Measurements from ENCODE around the gene C3orf22.
A peak's percentile ranks its signal among the peaks of the same experiment; 100 is the strongest.

The C3orf22 gene

GRCh38 chr3:126528800-126529541, 29.8 kb downstream of the C3orf22 start:
- ATAC-seq (no peak), DNase-seq (no peak)
- Mint-ChIP-seq H3K27ac (no peak overlapping the region), H3K4me3 (no peak overlapping the region), H3K9me3 (no peaks in the 10 kb centered on the region), H3K4me1 (no peaks in the 10 kb centered on the region), H3K27me3 (peaks cover 7% of the 10 kb centered on the region), H3K36me3 (ENCODE audit: low read depth) (no peaks in the 10 kb centered on the region)

- Mint-ChIP-seq H3K4me3 (no peak overlapping the region), H3K36me3 (ENCODE audit: low read depth) (no peaks in the 10 kb centered on the region), H3K27ac (no peak overlapping the region), H3K9me3 (no peaks in the 10 kb centered on the region), H3K27me3 (peaks cover 4% of the 10 kb centered on the region), H3K4me1 (no peaks in the 10 kb centered on the region)
- DNase-seq (no peak), ATAC-seq (no peak)
Observed at GRCh38 chr3:126528419-126528799, 30.3 kb downstream of the C3orf22 start.

GRCh38 chr3:126527455-126528211, 31.1 kb downstream of the C3orf22 start:
- peaks cover 10% of the 10 kb centered on the region for H3K27me3 Mint-ChIP-seq
- H3K9me3 Mint-ChIP-seq = no peaks in the 10 kb centered on the region
- no peak overlapping the region for H3K27ac Mint-ChIP-seq
- H3K4me3 Mint-ChIP-seq = no peak overlapping the region
- no peak for DNase-seq
- no peaks in the 10 kb centered on the region for H3K4me1 Mint-ChIP-seq
- ATAC-seq = no peak
- no peaks in the 10 kb centered on the region for H3K36me3 Mint-ChIP-seq (ENCODE audit: low read depth)

GRCh38 chr3:126527006-126527405, 31.7 kb downstream of the C3orf22 start:
- Mint-ChIP-seq H3K4me3 (no peak overlapping the region), H3K27me3 (peaks cover 10% of the 10 kb centered on the region), H3K4me1 (no peaks in the 10 kb centered on the region), H3K27ac (no peak overlapping the region), H3K9me3 (no peaks in the 10 kb centered on the region), H3K36me3 (ENCODE audit: low read depth) (no peaks in the 10 kb centered on the region)
- DNase-seq (no peak), ATAC-seq (no peak)

GRCh38 chr3:126526668-126527005, 32.1 kb downstream of the C3orf22 start:
- no peaks in the 10 kb centered on the region for H3K36me3 Mint-ChIP-seq (ENCODE audit: low read depth)
- no peak overlapping the region for H3K4me3 Mint-ChIP-seq
- H3K27ac Mint-ChIP-seq = no peak overlapping the region
- H3K9me3 Mint-ChIP-seq = no peaks in the 10 kb centered on the region
- peaks cover 10% of the 10 kb centered on the region for H3K27me3 Mint-ChIP-seq
- no peak for DNase-seq
- ATAC-seq = no peak
- no peaks in the 10 kb centered on the region for H3K4me1 Mint-ChIP-seq

GRCh38 chr3:126525853-126526667, 32.7 kb downstream of the C3orf22 start:
- DNase-seq (no peak), ATAC-seq (no peak)
- no peaks in the 10 kb centered on the region for H3K36me3 Mint-ChIP-seq (ENCODE audit: low read depth)
- H3K27me3 Mint-ChIP-seq = peaks cover 10% of the 10 kb centered on the region
- H3K9me3 Mint-ChIP-seq = no peaks in the 10 kb centered on the region
- no peak overlapping the region for H3K27ac Mint-ChIP-seq
- H3K4me1 Mint-ChIP-seq = no peaks in the 10 kb centered on the region
- no peak overlapping the region for H3K4me3 Mint-ChIP-seq

- Mint-ChIP-seq H3K27ac (no peak overlapping the region), H3K36me3 (ENCODE audit: low read depth) (no peaks in the 10 kb centered on the region), H3K4me3 (no peak overlapping the region), H3K27me3 (peaks cover 10% of the 10 kb centered on the region), H3K4me1 (no peaks in the 10 kb centered on the region), H3K9me3 (no peaks in the 10 kb centered on the region)
- DNase-seq = no peak
- no peak for ATAC-seq
Observed at GRCh38 chr3:126525091-126525852, 33.5 kb downstream of the C3orf22 start.

- DNase-seq = no peak
- ATAC-seq = no peak
- Mint-ChIP-seq H3K9me3 (no peaks in the 10 kb centered on the region), H3K4me1 (no peaks in the 10 kb centered on the region), H3K36me3 (ENCODE audit: low read depth) (no peaks in the 10 kb centered on the region), H3K27me3 (peaks cover 10% of the 10 kb centered on the region), H3K4me3 (no peak overlapping the region), H3K27ac (no peak overlapping the region)
Observed at GRCh38 chr3:126524429-126524988, 34.2 kb downstream of the C3orf22 start.

GRCh38 chr3:126523745-126524428, 34.8 kb downstream of the C3orf22 start, which contains the start of gene CHST13:
Gene CHST13, plus strand, starts transcription at chr3:126524155. Its CDS starts 178 bp downstream, at chr3:126524333.
- Mint-ChIP-seq H3K4me1 (no peaks in the 10 kb centered on the region), H3K27ac (no peak within 1 kb of the TSS), H3K27me3 (peaks cover 10% of the 10 kb centered on the region), H3K36me3 (ENCODE audit: low read depth) (no peaks in the 10 kb centered on the region), H3K4me3 (no peak within 1 kb of the TSS), H3K9me3 (no peaks in the 10 kb centered on the region)
- no peak for DNase-seq
- ATAC-seq = peak; percentile 35

- Mint-ChIP-seq H3K36me3 (ENCODE audit: low read depth) (no peaks in the 10 kb centered on the region), H3K27ac (no peak overlapping the region), H3K4me1 (no peaks in the 10 kb centered on the region), H3K27me3 (peaks cover 10% of the 10 kb centered on the region), H3K9me3 (no peaks in the 10 kb centered on the region), H3K4me3 (no peak overlapping the region)
- ATAC-seq (no peak), DNase-seq (peak; percentile 51)
Observed at GRCh38 chr3:126522363-126522788, 36.4 kb downstream of the C3orf22 start.

- Mint-ChIP-seq H3K9me3 (no peaks in the 10 kb centered on the region), H3K27ac (no peak overlapping the region), H3K36me3 (ENCODE audit: low read depth) (no peaks in the 10 kb centered on the region), H3K4me3 (no peak overlapping the region), H3K27me3 (peaks cover 10% of the 10 kb centered on the region), H3K4me1 (no peaks in the 10 kb centered on the region)
- DNase-seq (no peak), ATAC-seq (no peak)
Observed at GRCh38 chr3:126521122-126521891, 37.4 kb downstream of the C3orf22 start.

GRCh38 chr3:126519506-126520455, 39.0 kb downstream of the C3orf22 start:
- Mint-ChIP-seq H3K4me3 (no peak overlapping the region), H3K27me3 (peaks cover 8% of the 10 kb centered on the region)
- ATAC-seq = no peak

More at GRCh38 chr3:126519506-126520455, 39.0 kb downstream of the C3orf22 start:
- Mint-ChIP-seq H3K4me1 (no peaks in the 10 kb centered on the region), H3K27ac (no peak overlapping the region), H3K9me3 (no peaks in the 10 kb centered on the region), H3K36me3 (ENCODE audit: low read depth) (no peaks in the 10 kb centered on the region)
- no peak for DNase-seq

Data from activated naive CD8-positive, alpha-beta T cell treated with anti-CD3 and anti-CD28 coated beads, Interleukin-2, amount 50 U/mL, for 24 hours (primary cell).